ENCODE measurements around the gene EIF4E2.

GRCh38 chr2:232522623-232523401, 27.7 kb upstream of the EIF4E2 start:
- TF ChIP-seq EGR1 (IDR thresholded peaks at IDR 0.05) (no peak), RAD21 (IDR thresholded peaks at IDR 0.05; ENCODE audit: low read depth) (no peak), EP300 (IDR thresholded peaks at IDR 0.05; ENCODE audit: borderline replicate concordance) (no peak), REST (IDR thresholded peaks at IDR 0.05; ENCODE audit: low read depth) (no peak)

Measured in Ishikawa (cell line).